Midbrain (tissue), 1 donor: Measurements from ENCODE around the gene LBHD1.
"Not testable (repeated sequence)": the region's sequence is repeated elsewhere in the genome, so short reads cannot be mapped to it uniquely, and the experiment has no call there.

Experiments used
- DNase-seq: peaks from one replicate; lab custom pipeline; 2025; lab: John Stamatoyannopoulos, UW

Gene LBHD1

DNA sequence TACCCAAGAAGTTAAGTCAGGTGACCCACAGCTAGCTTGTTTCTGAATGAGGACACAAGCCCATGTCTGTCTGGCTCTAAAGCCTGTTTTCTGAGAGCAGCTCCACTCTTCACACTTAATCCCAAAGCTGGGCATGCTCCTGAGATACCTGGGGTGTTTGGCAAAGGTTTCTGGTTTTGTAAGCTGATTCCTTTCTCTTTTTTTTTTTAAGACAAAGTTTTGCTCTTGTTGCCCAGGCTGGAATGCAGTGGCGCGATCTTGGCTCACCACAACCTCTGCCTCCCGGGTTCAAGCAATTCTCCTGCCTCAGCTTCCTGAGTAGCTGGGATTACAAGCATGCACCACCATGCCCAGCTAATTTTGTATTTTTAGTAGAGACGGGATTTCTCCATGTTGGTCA, 21.6 kb upstream of the LBHD1 start:
- not testable (repeated sequence) for DNase-seq

DNA sequence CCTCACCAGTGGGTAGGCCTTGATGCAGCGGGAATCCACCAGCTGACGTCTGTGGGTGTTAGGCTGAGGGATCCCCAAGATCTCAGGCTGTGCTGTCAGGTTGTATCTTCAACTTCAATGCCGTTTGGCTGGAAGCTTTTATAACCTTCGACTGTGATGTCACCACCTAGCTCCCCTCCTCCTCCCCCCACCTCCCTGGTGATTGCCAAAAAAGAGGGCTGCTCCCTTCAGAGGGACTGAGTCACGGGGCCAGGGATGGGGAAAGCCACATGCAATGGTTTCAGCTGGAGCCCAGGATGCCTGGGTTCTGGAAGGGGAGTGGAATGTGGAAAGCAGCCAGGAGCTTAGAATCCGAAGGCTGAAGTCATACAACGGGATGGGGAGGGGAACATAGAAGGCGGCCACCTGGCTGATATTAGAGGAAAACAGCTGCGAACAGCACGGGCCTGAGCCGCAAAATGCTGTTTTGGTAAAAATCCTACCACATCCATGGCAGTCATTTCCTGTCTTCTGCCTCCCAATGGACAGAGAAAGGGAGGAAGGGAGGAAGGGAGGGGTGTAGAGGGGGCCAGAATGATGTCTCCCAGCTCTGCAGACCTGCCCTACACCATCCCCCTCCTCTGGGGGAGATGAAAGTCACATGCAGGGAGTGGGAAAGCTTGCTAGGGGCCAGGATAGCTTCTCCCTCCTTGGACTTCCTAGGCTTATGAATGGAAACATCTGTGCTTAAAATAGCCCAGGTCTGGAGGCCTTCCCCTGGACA, 17.5 kb upstream of the LBHD1 start, which contains the start of gene LRRN4CL:
Gene LRRN4CL (minus strand): TSS at position 110 of the 763 bp plus-strand sequence. CDS start 1,022 bp downstream, outside the sequence.
- DNase-seq = no peak

- no peak for DNase-seq
Observed at GRCh38 chr11:62688491-62688890, 16.4 kb upstream of the LBHD1 start.

GRCh38 chr11:62687508-62688396, 15.7 kb upstream of the LBHD1 start:
- no peak for DNase-seq

DNA sequence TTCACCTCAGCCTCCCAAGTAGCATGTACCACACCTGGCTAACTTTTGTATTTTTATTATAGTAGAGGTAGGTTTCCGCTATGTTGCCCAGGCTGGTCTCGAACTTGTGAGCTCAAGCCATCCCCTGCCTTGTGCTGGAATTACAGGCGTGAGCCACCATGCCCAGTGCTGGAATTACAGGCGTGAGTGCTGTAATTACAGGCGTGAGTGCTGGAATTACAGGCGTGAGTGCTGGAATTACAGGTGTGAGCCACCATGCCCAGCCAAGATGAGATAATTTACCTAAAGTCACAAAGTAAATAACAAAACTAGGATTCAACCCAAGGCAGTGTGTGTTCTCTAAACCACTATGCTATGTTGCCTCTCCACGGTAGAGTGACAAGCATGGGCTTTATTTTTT, 10.5 kb upstream of the LBHD1 start:
- DNase-seq = no peak

DNA sequence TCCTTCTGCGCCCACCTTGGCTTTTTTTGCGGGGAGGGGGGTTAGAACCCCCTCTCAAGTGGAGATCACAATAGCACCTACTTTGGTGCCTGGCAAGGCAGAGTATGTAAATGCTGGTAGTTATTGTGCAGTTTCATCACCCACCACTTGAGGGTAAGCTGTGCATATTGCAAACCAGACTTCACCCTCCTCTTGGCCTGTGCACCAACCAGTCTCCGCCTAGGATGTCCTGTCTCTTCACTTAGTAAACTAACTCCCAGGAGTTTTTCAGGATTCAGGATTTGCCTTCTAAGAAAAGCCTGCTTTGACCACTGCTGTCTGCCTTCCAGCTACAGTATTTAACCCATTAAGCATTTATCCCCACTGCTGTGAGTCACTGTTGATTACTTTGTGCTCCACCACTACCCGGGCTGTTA, 8.8 kb upstream of the LBHD1 start:
- no peak for DNase-seq

DNA sequence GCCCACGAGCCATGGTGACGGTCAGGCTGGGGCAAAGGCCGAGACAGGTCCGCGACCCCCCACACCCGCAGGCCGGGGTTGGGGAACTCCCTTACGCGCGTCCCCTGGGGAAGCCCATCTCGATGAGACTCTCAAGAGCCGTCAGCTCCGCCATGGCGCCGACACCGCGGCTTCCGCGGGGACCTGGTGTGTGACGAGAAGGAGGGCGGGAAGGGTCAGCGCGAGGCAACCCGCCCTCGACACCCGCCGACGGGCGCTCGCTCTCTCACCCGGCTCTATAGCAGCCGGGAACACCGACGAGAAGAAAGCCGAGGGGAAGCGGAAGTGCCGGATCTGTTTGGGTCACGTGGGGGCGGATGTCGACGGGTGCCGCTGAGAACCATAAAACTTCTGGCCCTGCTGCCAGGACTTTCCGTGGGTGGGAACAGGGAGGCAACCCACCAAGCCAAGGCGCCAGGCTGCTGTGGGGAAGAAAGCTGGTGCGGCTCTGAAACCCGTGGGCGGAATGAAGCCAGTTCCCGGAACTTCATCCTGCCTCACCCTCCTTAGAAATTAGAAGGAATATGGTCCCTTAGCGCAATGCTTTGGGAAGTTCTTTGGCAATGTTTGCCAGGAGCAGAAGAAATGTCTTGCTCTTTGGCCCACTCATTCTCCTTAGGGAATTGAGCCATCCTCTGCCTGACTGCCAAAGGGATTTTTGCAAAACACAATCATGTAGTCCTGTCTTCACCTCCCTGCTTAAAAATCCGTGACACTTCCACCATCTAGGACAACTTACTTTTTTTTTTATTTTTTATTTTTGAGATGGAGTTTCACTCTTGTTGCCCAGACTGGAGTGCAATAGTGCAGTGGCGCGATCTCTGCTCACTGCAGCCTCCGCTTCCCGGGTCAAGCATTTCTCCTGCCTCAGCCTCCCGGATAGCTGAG, 7.0 kb upstream of the LBHD1 start, which contains the start of gene UBXN1:
Gene UBXN1 (minus strand): TSS at position 304 of the 927 bp plus-strand sequence. CDS start 150 bp downstream, at position 154.
- peak; percentile 89 for DNase-seq

DNA sequence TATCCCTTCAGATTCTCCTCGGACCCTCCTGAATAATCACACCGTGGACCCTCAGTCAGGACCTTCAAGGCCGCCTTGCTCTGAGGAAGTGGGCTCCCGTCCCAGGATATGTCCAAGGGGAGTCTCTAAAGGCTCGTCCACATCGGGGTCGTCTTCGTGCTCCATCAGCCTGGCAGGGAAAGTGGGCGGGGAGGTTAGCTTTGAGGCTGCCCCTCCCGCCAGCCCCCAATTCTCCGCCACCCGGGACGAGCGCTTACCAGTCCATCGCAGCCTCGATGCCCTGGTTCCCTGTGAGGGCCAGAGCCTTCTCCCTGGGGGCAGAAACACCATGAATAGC, 6.3 kb upstream of the LBHD1 start:
- no peak for DNase-seq

DNA sequence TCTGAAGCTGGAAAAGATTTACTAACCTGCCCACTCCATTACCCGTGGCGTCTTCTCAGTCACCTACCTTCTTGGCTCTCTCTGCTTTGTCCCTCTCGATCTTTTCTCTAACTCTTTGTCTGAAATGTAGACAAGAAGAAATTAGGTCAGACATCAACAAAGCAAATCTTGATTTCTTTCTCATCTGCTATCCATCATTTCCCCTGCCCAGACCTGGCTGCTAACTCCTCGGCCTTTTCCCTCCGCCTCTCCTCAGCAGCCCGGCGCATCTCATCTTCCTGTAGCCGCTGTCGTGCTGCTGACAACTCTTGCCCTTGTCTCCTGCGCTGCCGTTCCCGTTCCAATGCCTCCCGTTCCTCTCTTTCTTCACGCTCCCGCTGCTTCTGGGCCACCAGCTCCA, 5.6 kb upstream of the LBHD1 start:
- DNase-seq = no peak

DNA sequence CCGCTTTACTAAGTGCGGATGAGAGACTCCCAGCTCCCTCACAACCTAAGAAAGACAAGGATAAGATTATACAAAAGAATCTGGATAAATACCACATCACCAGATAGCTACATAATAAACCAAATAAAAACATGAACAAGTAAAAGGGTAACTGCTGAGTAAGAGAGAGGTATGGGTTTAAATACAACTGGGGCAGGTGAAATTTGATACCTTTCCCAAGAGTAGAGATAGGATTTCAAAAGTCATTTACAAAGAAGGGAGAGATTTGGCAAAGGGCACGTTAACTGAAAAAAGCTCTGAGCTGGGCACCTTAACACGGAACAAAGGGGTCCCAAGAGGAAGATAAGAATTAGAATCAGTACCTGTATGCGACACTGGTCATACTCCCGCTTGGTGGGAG, 5.1 kb upstream of the LBHD1 start:
- no peak for DNase-seq

- DNase-seq = no peak
Observed at GRCh38 chr11:62676698-62677097, 4.6 kb upstream of the LBHD1 start.

DNA sequence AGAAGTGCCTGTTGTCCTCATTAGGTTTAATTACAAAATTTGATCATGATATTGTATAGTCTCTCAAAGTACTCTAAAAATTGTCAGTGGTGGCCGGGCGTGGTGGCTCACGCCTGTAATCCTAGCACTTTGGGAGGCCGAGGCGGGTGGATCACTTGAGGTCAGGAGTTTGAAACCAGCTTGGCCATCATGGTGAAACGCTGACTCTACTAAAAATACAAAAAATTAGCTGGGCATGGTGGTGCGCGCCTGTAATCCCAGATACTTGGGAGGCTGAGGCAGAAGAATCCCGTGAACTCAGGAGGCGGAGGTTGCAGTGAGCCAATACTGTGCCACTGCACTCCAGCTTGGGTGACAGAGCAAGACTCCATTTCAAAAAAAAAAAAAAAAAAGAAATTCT, 3.3 kb upstream of the LBHD1 start:
- DNase-seq = not testable (repeated sequence)

DNA sequence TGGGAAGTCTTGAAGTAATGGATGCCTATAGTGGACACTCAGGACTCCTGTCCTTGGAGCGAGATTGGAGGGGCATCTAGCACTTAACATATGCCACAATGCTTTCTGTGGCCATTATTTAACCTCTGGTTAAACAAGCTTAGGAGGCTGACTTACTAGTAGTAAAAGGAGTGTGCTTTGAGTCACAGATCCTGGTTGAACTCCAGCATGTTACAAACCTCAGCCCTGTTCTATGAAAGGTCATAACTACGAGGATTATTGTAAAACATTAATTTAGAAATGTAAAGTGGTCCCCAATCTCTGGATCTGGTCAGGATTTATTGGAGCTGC, 1.1 kb upstream of the LBHD1 start:
- DNase-seq = no peak

DNA sequence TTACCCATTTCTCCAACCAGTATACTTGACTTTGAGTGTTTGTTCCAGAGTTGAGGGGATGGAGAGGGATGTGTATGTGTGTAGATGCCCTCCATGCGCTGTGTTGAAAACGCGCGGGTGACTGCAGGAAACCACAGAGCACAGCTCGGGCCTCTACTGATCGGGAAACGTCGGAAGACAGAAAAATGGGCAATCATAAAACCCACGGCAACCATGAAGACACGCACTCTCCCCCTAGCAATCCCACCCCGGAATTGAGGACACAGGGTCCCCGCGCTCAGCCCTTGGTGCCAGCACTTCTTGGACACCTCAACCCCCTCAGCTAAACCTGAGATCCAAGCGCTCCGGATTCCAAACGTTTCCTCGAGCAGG, 845 bp downstream of the LBHD1 start:
- no peak for DNase-seq

DNA sequence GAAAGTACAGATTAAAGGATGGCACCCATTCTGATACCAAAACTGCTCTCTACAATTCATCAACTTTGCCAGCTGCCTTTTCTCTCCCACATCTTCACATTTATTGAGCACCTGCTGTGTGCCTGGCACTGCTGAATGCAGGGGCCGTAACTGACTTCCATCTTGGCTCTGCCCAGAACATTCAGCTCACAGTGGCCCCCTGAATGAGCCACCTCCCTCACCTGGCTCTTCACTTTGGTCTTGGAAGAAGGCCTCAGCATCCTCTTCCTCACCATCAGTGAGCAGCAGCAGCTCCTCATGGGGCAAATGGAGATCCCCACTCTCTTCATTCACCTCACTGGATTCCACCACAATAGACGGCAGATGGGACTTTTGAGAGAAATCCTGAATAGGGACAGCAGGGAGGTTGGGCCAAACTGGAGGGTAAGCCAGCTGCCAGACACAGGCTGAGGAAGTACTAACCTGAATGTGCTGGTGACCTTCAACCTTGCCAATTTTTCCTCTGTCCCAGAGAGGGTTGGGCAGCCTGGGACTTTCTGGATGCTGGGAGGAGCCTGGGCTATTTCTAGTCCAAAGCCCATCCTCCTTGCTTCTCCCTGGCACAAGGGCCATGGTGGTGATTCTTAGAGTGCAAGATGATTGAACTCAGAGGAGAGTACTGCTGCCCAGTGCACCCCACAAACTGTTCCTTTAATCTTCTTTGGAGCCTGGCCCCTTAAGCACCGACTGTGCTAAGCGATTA, 2.5 kb downstream of the LBHD1 start:
- no peak for DNase-seq

- DNase-seq = no peak
Observed at GRCh38 chr11:62667460-62667859, 4.6 kb downstream of the LBHD1 start.

- no peak for DNase-seq
Observed at GRCh38 chr11:62666259-62666926, 5.7 kb downstream of the LBHD1 start.

- peak; percentile 66 for DNase-seq
Observed at GRCh38 chr11:62665599-62666258, 6.3 kb downstream of the LBHD1 start.

- DNase-seq = peak; percentile 96
Observed at GRCh38 chr11:62665075-62665598, 6.9 kb downstream of the LBHD1 start, which contains the start of the genes C11orf98 and CSKMT. Gene C11orf98, minus strand, starts transcription at chr11:62665210. Its CDS starts 41 bp downstream, at chr11:62665169. Gene CSKMT, plus strand, starts transcription at chr11:62665312. Its CDS starts 568 bp downstream, at chr11:62665880.
